OCI-LY3 (cell line): Measurements from ENCODE around the gene PCA3.

Experiments used
- EZH2phosphoT487 ChIP-seq: fragments of 200-600 bp; shearing (Covaris generic); IDR thresholded peaks from 2 replicates; pipeline ENCODE4 v1.6.1; 2018; ENCODE audit warnings: antibody characterized with exemption, mixed run types, low read depth
- TF ChIP-seq, protein P1 (sequence below): fragments of 200-600, 300-600 bp; sonication (generic); IDR thresholded peaks from 2 replicates; pipeline ENCODE4 v1.5.1; 2014; ENCODE audit warnings: antibody characterized with exemption, low read length, low read depth

DNA sequence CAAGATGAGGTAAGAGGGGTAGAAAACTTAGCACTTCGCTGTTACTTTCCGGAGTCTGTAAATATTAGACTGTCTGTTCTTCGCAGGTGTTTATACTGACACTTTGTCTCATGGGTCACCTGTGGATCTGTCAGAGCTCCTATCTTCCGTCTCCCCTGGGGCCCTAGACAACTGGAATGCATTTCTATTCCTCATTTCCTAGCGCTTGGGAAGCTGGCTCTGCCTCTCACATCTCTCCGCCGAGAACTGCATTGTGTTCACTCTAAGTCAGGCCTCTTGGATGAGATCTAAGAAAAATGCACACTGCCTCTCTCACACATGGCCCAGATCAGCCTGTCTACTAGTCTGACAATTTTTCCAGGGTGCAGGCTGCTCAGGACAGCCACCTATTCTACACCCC lies 39.5 kb downstream of the PCA3 start:
- TF ChIP-seq, protein P1, sequence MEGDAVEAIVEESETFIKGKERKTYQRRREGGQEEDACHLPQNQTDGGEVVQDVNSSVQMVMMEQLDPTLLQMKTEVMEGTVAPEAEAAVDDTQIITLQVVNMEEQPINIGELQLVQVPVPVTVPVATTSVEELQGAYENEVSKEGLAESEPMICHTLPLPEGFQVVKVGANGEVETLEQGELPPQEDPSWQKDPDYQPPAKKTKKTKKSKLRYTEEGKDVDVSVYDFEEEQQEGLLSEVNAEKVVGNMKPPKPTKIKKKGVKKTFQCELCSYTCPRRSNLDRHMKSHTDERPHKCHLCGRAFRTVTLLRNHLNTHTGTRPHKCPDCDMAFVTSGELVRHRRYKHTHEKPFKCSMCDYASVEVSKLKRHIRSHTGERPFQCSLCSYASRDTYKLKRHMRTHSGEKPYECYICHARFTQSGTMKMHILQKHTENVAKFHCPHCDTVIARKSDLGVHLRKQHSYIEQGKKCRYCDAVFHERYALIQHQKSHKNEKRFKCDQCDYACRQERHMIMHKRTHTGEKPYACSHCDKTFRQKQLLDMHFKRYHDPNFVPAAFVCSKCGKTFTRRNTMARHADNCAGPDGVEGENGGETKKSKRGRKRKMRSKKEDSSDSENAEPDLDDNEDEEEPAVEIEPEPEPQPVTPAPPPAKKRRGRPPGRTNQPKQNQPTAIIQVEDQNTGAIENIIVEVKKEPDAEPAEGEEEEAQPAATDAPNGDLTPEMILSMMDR: no peak
- no peak for TF ChIP-seq EZH2phosphoT487
